Fibroblast of skin of abdomen (primary cell): ENCODE results near the gene CDC42BPA.

Source experiments
- DNase-seq: peaks from one replicate; pipeline ENCODE4 v3.0.0-alpha.2; 2013

CDC42BPA gene

DNA sequence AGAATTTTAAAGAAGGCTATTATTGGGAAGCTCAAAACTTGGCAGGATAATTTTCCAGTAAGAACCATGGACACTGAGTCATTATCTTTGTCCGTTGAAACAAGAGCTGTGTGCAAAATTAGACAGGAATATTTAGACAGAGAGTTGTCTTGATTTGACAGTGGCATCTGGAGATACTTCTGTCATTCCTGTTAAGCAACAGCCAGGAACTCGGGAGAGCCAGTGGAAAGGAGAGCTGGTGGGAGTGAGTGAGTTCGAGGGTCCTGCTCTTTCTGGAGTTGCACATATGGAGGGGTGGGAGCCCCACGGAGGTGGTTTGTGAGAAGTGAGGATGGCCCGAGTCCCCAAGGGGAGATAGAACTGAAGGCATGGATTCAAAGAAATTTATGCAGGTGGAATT is 375.1 kb downstream of the CDC42BPA start:
- DNase-seq = no peak

DNA sequence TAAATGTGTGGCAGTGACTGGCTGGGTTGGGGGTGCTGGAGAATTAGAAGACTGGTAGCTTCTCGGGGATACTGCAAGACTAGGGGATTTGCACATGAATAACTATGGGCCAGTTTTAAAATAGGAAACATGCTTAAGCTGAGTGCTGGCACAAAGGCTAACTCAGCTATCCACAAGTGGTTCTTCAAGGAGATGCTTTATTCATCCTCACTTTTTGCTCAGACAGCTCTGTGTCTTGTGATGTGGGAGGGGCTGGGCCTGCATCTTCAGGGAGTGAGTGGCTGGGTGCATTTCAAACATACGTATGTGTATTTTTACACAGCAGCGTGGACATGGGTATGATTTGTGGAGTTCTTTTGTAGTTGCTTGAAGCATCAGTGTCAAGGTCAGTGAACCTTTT is 375.9 kb downstream of the CDC42BPA start:
- DNase-seq = no peak

DNA sequence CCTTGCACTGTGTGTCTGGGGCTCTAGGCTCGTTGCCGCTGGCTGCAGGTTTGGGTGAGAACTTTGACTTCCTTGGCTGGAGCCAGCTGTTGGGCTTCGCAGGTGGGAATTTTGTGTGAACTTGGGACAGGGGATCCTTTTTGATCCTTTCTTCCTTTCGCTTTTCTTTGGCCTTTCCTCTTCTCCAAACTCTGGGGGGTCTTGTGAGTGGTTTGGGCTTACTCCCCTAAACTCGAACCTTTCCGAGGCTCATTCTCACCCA is 377.6 kb downstream of the CDC42BPA start:
- no peak for DNase-seq

- peak; percentile 100 for DNase-seq
Observed at GRCh38 chr1:226940029-226940805, 378.1 kb downstream of the CDC42BPA start, which contains the start of gene COQ8A. TSS of gene COQ8A (plus strand) at chr1:226940294. CDS start at chr1:226961386, 21,092 bp downstream.
